ENCODE results near the gene NT5M.
A peak's percentile ranks its signal among the peaks of the same experiment; 100 is the strongest.
"Not testable (repeated sequence)": the region's sequence is repeated elsewhere in the genome, so short reads cannot be mapped to it uniquely, and the experiment has no call there.

The NT5M gene

GRCh38 chr17:17303010-17303846, at the start of gene NT5M:
Gene NT5M (plus strand): TSS chr17:17303373. CDS start chr17:17303551, 178 bp downstream.
- peak; percentile 72 for DNase-seq

DNA sequence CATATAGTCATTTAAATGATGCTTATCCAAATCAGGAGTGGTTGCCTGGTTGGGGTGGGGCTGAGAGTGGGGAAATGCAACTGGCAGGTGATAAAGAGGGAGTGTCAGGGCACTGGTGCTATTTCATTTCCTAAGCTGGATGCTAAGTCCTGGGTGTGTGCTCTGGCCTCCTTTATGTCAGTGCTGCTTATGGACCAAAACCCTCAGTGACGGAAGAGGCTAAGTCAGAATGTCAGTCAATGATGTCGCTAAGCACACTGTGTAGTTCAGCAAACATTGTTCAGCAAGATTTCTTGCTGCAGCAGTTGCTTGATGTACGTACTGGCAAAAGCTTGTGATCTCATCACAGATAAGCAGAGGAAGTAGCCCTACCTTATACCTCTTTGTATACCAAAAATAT, 49.8 kb upstream of the NT5M start:
- no peak for DNase-seq

- no peak for DNase-seq
These were observed 49.1 kb upstream of the NT5M start for GRCh38 chr17:17254036-17254435.

DNA sequence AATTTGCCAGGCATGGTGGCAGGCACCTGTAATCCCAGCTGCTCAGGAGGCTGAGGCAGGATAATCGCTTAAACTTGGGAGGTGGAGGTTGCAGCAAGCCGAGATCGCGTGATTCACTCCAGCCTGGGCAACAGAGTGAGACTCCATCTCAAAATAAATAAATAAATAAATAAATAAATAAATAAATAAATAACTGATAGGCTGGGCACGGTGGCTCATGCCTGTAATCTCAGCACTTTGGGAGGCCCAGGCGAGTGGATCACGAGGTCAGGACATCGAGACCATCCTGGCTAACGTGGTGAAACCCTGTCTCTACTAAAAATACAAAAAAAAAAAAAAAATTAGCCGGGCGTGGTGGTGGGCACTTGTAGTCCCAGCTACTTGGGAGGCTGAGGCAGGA, 47.5 kb upstream of the NT5M start:
- not testable (repeated sequence) for DNase-seq

DNA sequence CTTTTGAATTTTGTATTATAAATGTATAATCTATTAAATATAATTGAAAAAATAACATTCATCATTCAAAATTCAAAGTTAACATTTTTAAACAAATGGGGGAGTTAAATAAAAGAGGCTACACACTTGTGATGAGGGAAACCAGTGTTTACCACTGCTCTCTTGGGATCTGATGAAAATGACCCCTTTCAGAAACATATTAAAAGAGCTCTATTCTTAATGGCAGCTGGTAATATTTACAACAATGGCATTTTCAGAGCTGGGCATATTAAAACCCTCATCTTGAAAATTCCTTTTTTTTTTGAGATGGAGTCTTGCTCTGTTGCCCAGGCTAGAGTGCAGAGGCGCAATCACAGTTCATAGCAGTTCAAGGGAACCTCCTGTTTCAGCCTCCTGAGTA, 46.9 kb upstream of the NT5M start:
- DNase-seq, result no peak

DNA sequence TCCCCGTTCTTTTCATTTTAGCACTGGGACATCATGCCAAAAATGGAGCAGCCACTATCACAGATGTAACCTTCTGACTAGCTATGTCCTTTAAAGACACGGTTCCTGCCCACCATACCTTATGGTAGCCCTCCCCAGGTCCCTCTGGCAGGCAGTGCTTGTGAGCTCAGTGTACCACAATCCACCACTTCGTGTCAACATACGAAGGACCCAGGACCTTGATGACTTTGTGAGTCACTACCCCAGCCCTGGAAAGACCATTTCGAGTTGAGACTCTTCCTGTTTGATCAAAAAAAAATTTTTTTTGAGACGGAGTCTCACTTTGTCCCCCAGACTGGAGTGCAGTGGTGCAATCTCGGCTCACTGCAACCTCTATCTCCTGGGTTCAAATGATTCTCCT, 45.2 kb upstream of the NT5M start:
- no peak for DNase-seq

- no peak for DNase-seq
These were observed 44.2 kb upstream of the NT5M start for GRCh38 chr17:17258998-17259397.

GRCh38 chr17:17264430-17264829, 38.7 kb upstream of the NT5M start:
- DNase-seq, result no peak

DNA sequence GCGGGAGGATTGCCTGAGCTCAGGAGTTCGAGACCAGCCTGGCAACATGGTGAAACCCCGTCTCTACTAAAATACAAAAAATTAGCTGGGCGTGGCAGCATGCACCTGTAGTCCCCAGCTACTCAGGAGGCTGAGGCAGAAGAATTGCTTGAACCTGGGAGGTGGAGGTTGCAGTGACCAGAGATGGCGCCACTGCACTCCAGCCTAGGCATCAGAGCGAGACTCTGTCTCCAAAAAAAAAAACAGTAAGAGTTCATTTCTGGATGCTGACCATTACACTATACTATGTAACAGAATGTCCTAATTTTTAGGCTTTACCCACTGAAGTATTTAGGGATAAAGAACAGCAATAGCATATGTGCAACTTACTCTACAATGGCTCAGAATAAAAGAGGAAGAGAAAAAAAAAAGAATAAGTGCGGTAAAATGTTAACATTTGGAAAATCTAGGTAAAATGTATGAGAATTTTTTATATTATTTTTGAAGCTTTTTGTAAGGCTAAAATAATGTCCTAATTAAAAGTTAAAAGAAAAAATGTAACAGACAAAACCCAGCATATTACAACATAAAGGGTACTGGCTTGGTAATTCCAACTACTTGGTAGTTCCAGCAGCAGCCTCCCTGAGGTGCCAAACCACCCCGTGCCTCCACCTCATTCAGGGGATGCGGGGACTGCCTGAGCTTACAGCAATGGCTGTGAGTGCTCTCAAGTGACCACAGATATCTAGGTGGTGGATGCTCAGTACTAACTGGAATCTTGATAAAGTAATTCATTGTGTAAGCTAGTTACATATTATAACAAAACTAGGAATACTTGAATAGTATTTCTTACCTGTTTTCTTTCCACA, 33.0 kb upstream of the NT5M start:
- DNase-seq, result peak; percentile 17

- DNase-seq, result no peak
These were observed 27.2 kb upstream of the NT5M start for GRCh38 chr17:17275971-17276370.

- not testable (repeated sequence) for DNase-seq
These were observed 25.7 kb upstream of the NT5M start for GRCh38 chr17:17277431-17277830.

DNA sequence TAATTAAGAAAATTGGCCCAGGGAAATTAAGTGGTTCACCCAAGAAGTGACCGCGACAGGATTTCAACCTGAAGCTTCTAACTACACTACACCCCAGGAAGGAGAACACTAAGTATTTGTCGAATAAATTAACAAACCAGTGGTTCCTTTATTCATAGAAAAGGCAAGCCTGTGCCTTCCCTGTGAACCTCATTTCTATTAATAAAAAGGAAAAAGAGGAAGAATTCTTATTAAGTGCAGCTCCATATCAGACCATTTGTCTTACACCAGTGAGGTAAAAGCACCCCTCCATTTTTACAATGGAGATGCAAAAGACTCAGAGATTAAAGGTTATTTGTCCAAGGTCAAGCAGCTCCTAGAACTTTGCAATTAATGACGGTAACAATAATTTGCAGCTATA, 23.9 kb upstream of the NT5M start:
- DNase-seq, result no peak

- DNase-seq, result peak; percentile 96
These were observed 22.3 kb upstream of the NT5M start, which contains the start of gene COPS3 for GRCh38 chr17:17280613-17281549. Gene COPS3 (minus strand): TSS chr17:17281246. CDS start chr17:17281186, 60 bp downstream.

GRCh38 chr17:17285951-17286350, 17.2 kb upstream of the NT5M start:
- DNase-seq, result no peak

DNA sequence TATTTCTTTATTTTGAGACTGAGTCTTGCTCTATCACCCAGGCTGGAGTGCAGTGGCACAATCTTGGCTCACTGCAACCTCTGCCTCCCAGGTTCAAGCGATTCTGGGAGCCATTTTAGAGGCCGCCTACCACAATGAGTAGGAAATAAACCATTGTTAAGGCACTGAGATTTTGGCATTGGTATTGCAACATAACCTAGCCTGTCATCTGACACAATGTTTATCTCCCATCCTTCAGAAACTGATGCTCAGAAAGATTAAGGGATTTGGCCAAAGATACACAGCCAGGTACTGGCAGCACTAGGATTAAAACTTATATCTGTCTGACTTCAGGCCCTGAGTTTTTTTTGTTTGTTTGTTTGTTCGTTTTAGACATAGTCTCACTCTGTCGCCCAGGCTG, 14.1 kb upstream of the NT5M start:
- no peak for DNase-seq

- DNase-seq, result no peak
These were observed 13.5 kb upstream of the NT5M start for GRCh38 chr17:17289701-17290100.

DNA sequence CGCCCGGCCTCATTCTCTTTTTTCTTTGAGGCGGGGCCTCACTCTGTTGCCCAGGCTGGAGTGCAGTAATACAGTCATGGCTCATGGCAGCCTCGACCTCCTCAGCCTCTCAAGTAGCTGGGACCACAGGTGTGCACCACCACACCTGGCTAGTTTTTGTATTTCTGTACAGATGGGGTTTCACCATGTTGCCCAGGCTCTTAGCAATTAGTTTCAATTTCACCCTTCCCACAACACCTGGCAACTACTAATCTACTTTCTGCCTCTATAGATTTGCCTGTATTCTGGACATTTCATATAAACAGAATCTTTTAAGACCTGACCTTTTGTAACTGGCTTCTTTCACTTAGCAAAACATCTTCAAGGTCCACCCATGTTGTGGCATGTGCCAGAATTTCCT, 8.0 kb upstream of the NT5M start:
- no peak for DNase-seq

DNA sequence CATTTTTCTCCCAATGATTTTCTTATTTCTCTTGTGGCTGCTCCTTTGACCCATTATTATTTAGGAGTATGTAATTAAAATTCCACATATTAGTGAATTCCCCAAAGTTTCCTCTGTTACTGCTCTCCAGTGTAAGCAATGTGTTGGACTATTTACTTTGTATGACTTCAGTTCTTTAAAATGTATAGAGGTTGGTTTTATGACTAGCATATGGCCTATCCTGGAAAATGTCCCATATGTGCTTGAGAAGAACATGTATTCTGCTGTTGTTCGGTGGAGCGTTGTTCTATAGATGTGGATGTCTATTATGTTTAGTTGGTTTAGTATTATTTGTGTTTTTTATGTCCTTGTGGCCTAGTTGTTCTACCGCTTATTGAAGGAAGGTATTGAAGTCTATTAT, 6.0 kb upstream of the NT5M start:
- no peak for DNase-seq

GRCh38 chr17:17298108-17298507, 5.1 kb upstream of the NT5M start:
- DNase-seq, result no peak

DNA sequence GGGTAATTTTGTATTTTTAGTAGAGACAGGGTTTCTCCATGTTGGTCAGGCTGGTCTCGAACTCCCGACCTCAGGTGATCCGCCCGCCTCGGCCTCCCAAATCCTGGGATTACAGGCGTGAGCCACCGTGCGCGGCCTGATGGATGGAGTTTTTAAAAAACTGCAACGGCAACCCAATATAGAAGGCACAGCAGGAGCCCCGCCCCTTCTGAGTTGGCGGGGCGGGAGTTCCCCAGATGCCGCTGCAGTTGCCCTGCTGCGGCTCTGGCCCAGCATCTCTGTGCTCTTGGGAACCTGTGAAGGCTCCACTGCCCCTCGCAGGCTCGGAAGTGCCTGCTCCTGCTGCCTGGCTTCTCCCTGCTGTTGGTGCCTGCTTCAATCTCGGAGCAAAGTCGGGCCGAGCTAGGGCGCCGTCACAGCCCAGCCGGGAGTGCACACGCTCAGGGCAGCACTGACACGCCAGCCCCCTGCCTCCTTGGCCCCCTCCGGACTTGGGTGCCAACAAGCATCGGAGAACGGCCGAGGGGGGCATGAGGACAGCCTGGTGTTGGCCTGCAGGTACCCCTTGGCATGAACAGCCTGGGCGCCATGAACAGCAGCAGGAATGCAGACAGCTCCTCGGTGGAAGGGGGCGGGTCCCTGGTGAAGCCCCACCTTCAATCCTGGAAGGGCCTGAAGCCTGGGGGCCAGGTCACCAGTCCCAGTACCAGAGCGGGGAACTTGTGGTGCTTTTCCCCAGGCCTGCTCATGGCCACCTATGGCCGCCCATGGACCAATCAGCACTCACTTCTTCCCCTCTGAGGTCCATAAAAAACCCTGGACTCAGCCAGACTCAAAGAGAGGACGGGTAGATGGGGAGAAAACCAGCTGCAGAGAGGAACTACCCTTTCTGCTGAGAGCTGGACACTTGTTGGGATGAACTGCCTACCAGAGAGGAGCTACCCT, 2.3 kb upstream of the NT5M start:
- DNase-seq, result peak; percentile 59

DNA sequence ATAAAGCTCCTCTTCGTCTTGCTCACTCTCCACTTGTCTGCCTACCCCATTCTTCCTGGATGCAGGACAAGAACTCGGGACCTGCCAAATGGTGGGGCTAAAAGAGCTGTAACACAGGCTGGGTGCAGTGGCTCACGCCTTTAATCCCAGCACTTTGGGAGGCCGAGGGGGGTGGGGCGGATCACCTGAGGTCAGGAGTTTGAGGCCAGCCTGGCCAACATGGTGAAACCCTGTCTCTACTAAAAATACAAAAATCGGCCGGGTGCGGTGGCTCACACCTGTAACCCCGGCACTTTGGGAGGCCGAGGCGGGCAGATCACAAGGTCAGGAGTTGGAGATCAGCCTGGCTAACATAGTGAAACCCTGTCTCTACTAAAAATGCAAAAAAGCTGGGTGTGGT, 1.5 kb upstream of the NT5M start:
- not testable (repeated sequence) for DNase-seq

Measured in stimulated activated CD4-positive, alpha-beta T cell treated with anti-CD3 and anti-CD28 coated beads, Interleukin-12 subunit alpha, Interleukin-12 subunit beta, amount 100 ng/mL, for 4 hours (primary cell).